Heart right ventricle (tissue), 16 donors: Measurements from ENCODE around the gene HSPA8. TPM values are rescaled to one million over a fixed set of nuclear protein-coding genes. Genes with fewer than 3 reads are reported as not detected.

ENCODE experiments used
- ATAC-seq, 8 donors: fragments of 200-7000 bp; cut with Tn5 transposase; one replicate each; pipeline ENCODE4 v1.9.1; 2020; ENCODE audit warnings: mild to moderate bottlenecking in 8 of 8, moderate library complexity in 8 of 8, moderate number of reproducible peaks in 1 of 8
- DNase-seq, 2 donors: peaks; one replicate each; pipeline ENCODE4 v3.0.0-alpha.2; 2020
- H3K27ac ChIP-seq, 10 donors: fragments of 200-600 bp; sonication (generic) in 2 of 10; one replicate each; pipeline versions ENCODE4 v1.5.0 to v1.8.0; 2020 to 2022; ENCODE audit warnings: mild to moderate bottlenecking in 3 of 10
- H3K27me3 ChIP-seq, 7 donors: fragments of 200-600 bp; one replicate each; pipeline ENCODE4 v1.8.0; 2021 to 2022; ENCODE audit warnings: mild to moderate bottlenecking in 2 of 7
- H3K36me3 ChIP-seq, 9 donors: fragments of 200-600 bp; sonication (generic) in 1 of 9; one replicate each; pipeline versions ENCODE4 v1.5.0 to v1.8.0; 2020 to 2022; ENCODE audit warnings: mild to moderate bottlenecking in 2 of 9
- H3K4me1 ChIP-seq, 9 donors: fragments of 200-600 bp; sonication (generic) in 1 of 9; one replicate each; pipeline versions ENCODE4 v1.5.0 to v1.8.0; 2020 to 2022; ENCODE audit warnings: mild to moderate bottlenecking in 4 of 9
- H3K4me3 ChIP-seq, 10 donors: fragments of 200-600 bp; sonication (generic) in 2 of 10; one replicate each; pipeline versions ENCODE4 v1.5.0 to v1.8.0; 2020 to 2022; ENCODE audit warnings: mild to moderate bottlenecking in 7 of 10, moderate library complexity in 2 of 10
- H3K9me3 ChIP-seq, 11 donors: fragments of 200-600 bp in 10 of 11; sonication (generic) in 2 of 11; one replicate each; pipeline versions ENCODE4 v1.5.0 to v1.8.0; 2013 to 2022; ENCODE audit warnings: mild to moderate bottlenecking in 2 of 11, control low read depth in 1 of 11, moderate library complexity in 1 of 11
- CTCF ChIP-seq, 9 donors: fragments of 200-600 bp; sonication (generic) in 2 of 9; IDR thresholded peaks; one replicate each; pipeline versions ENCODE4 v1.5.0 to v1.8.0; 2021 to 2022; ENCODE audit warnings: antibody characterized with exemption in 9 of 9, mild to moderate bottlenecking in 5 of 9, moderate library complexity in 1 of 9
- WGBS, 2 donors: extraction: QIAGEN DNeasy Blood & Tissue Kit; methylation state at CpG; one replicate each; pipeline ENCODE4 v1.1.7; 2013; ENCODE audit warnings: inconsistent platforms in 1 of 2; 5-methylcytosine and 5-hydroxymethylcytosine counted together
- intact Hi-C, 10 donors: fragments of 100-400 bp; cut with DNase I; formaldehyde crosslinking; loops; one replicate each; pipeline versions ENCODE4 v1.11.1 to v1.14.2; 2022
- polyA plus RNA-seq, 2 donors: library from polyadenylated mRNA; stranded (reverse); fragments of 200-250 nt; gene quantifications; one replicate each; pipeline ENCODE4 v1.2.3, GENCODE V29; 2013
- total RNA-seq, 10 donors: library from RNA; stranded (reverse); fragmentation: NEBNext Ultra II Directional in 3 of 10; extraction: Animal tissue kit (Norgen Biotek cat#: 25700) in 3 of 10; gene quantifications; one replicate each; pipeline versions ENCODE4 v1.2.1 to v1.2.4, GENCODE V29; 2021 to 2023
- donor health status: Arrhythmogenic right ventricular cardiomyopathy.
- donor health status: ischemic (EF 13 %, LVEDD 7.1; RV severe dilation, severe dysfunction).
- donor health status: healthy with polysubstance abuse.
- donor health status: DM: no; HTN: yes; CAD: no.
- donor health status: DM: no; HTN: no; CAD: no.
- donor health status: ischemic (EF 25% LVEDD 6.9; RV normal size, moderate dysfunction).
- donor health status: ischemic (EF 25% LVEDD 5.7; RV mildly dilated, moderate dysfunction).
- donor health status: healthy.
- donor health status: DM: yes; HTN: yes; CAD: no.
- donor health status: Ischemic cardiomyopathy.
- donor health status: ischemic (EF 35%, LVEDD 5.7; RV mildly dilated, moderate dysfunction).
- donor health status: nonischemic (EF 11% LVEDD 7.7; RV severe dilation, severe dysfunction).
- donor health status: DM: yes; HTN: yes; CAD: no.
- donor health status: PGD.
- donor health status: ischemic (EF 29% LVEDD 5.4; RV normal size, mild dysfunction).
- donor health status: nonischemic (EF 23%, LVEDD 6.1; RV moderate dilation, normal function).

The HSPA8 gene
- total and polyA plus RNA-seq, 12 donors, result 52.9 to 1,440 (median 1,050) TPM

GRCh38 chr11:123035831-123036230 lies 26.1 kb downstream of the HSPA8 start:
- intact Hi-C loops, result no loop called here
- Histone ChIP-seq H3K4me1 (no peaks in the 10 kb centered on the region), H3K4me3 (no peak overlapping the region), H3K27me3 (no peaks in the 10 kb centered on the region), H3K9me3 (no peaks in the 10 kb centered on the region), H3K36me3 (no peaks in the 10 kb centered on the region), H3K27ac (no peak overlapping the region)
- TF ChIP-seq CTCF (IDR thresholded peaks at IDR 0.05), result no peak
- ATAC-seq (no peak), DNase-seq (no peak)
- WGBS, 2 donors, result 88 to 89% methylated on average over 10 of the region's 10 CpGs

GRCh38 chr11:123034597-123034996 lies 27.3 kb downstream of the HSPA8 start:
- ATAC-seq, result no peak
- 84 to 85% methylated on average over 6 of the region's 6 CpGs for WGBS, 2 donors
- TF ChIP-seq CTCF (IDR thresholded peaks at IDR 0.05), result no peak
- Histone ChIP-seq H3K27me3 (no peaks in the 10 kb centered on the region), H3K9me3 (no peaks in the 10 kb centered on the region), H3K27ac (no peak overlapping the region), H3K4me3 (no peak overlapping the region), H3K4me1 (no peaks in the 10 kb centered on the region), H3K36me3 (no peaks in the 10 kb centered on the region)
- no peak for DNase-seq
- intact Hi-C loops, result no loop called here

GRCh38 chr11:123033895-123034294 lies 28.0 kb downstream of the HSPA8 start:
- H3K27ac ChIP-seq, result no peak overlapping the region
- intact Hi-C loops, result no loop called here
- H3K4me3 ChIP-seq, result no peak overlapping the region
- peak in 6 of 9 donors; percentile 22 to 48 (median 35) for TF ChIP-seq CTCF (IDR thresholded peaks at IDR 0.05)
- 31 to 40% methylated on average over 10 of the region's 10 CpGs for WGBS, 2 donors
- H3K27me3 ChIP-seq, result peaks cover 0 to 1% (median 0%) of the 10 kb centered on the region in 7 donors
- ATAC-seq, result peak in 4 of 8 donors; percentile 28 to 60 (median 42)
- no peaks in the 10 kb centered on the region for H3K9me3 ChIP-seq
- H3K4me1 ChIP-seq, result no peaks in the 10 kb centered on the region
- no peak for DNase-seq
- H3K36me3 ChIP-seq, result no peaks in the 10 kb centered on the region

- H3K4me1 ChIP-seq, result no peaks in the 10 kb centered on the region
- ATAC-seq (no peak), DNase-seq (no peak)
- intact Hi-C loops, result no loop called here
- H3K4me3 ChIP-seq, result no peak overlapping the region
- TF ChIP-seq CTCF (IDR thresholded peaks at IDR 0.05), result no peak
- no peak overlapping the region for H3K27ac ChIP-seq
- peaks cover 0 to 7% (median 0%) of the 10 kb centered on the region in 7 donors for H3K27me3 ChIP-seq
- no peaks in the 10 kb centered on the region for H3K9me3 ChIP-seq
- 64 to 78% methylated on average over 4 of the region's 4 CpGs for WGBS, 2 donors
- H3K36me3 ChIP-seq, result no peaks in the 10 kb centered on the region
Observed at GRCh38 chr11:123030517-123030916, 31.4 kb downstream of the HSPA8 start.
